NCI-H446 treated with DMSO at 0.1 percent for 48 hours (cell line): ENCODE measurements around the gene TMEM52.

Source experiments
- DNase-seq: peaks from one replicate; lab custom pipeline; 2025; lab: John Stamatoyannopoulos, UW

The TMEM52 gene

GRCh38 chr1:1873186-1873585, 45.9 kb downstream of the TMEM52 start:
- DNase-seq, result peak; percentile 66

GRCh38 chr1:1872329-1872994, 46.6 kb downstream of the TMEM52 start:
- no peak for DNase-seq

- no peak for DNase-seq
These were observed 49.6 kb downstream of the TMEM52 start for GRCh38 chr1:1869469-1869868.
